Naive B cell (primary cell): ENCODE measurements around the gene EFCAB14. TPM values are rescaled to one million over a fixed set of nuclear protein-coding genes. Genes with fewer than 3 reads are reported as not detected.

Experiments
- ATAC-seq, 2 donors: fragments of 150-1000 bp; cut with Tn5 transposase; 2 replicates each; pipeline ENCODE4 v1.10.0; 2021; ENCODE audit warnings: low read depth in 2 of 2, mild to moderate bottlenecking in 2 of 2, moderate library complexity in 2 of 2
- DNase-seq: peaks from one replicate; pipeline ENCODE4 v3.0.0; 2022
- H3K27ac Mint-ChIP-seq, 6 donors: one replicate each; pipeline ENCODE4 v1.8.0; 2020 to 2022; ENCODE audit warnings: mild to moderate bottlenecking in 6 of 6, mixed read lengths in 6 of 6, moderate library complexity in 5 of 6, inconsistent platforms in 2 of 6
- H3K27me3 Mint-ChIP-seq, 3 donors: one replicate each; pipeline ENCODE4 v1.8.0; 2021 to 2022; ENCODE audit warnings: mixed read lengths in 3 of 3, mild to moderate bottlenecking in 1 of 3
- H3K36me3 Mint-ChIP-seq, 2 donors: one replicate each; pipeline ENCODE4 v1.8.0; 2020 to 2022; ENCODE audit warnings: mixed read lengths in 2 of 2, inconsistent platforms in 1 of 2, mild to moderate bottlenecking in 1 of 2
- H3K4me1 Mint-ChIP-seq, 3 donors: one replicate each; pipeline ENCODE4 v1.8.0; 2020 to 2022; ENCODE audit warnings: mixed read lengths in 3 of 3, inconsistent platforms in 1 of 3, mild to moderate bottlenecking in 1 of 3, moderate library complexity in 1 of 3
- H3K4me3 Mint-ChIP-seq, 8 donors: one replicate each; pipeline ENCODE4 v1.8.0; 2020 to 2022; ENCODE audit warnings: mild to moderate bottlenecking in 8 of 8, mixed read lengths in 8 of 8, moderate library complexity in 8 of 8, inconsistent platforms in 2 of 8
- H3K9me3 Mint-ChIP-seq, 7 donors: one replicate each; pipeline ENCODE4 v1.8.0; 2020 to 2022; ENCODE audit warnings: mixed read lengths in 7 of 7, mild to moderate bottlenecking in 5 of 7, inconsistent platforms in 2 of 7, moderate library complexity in 1 of 7
- polyA plus RNA-seq, 6 donors: library from polyadenylated mRNA; unstranded; fragments of 300-500 nt; fragmentation: Illumina TruSeq; gene quantifications; one replicate each; pipeline ENCODE4 v1.2.3, GENCODE V29; 2021; ENCODE audit warnings: low read depth in 6 of 6

The EFCAB14 gene
- polyA plus RNA-seq, 6 donors from 2014 or later: 70.0 to 114 (median 96.0) TPM

GRCh38 chr1:46642115-46642680, 76.7 kb downstream of the EFCAB14 start:
- no peak overlapping the region for H3K4me3 Mint-ChIP-seq
- H3K27me3 Mint-ChIP-seq: no peaks in the 10 kb centered on the region
- H3K27ac Mint-ChIP-seq: no peak overlapping the region
- H3K36me3 Mint-ChIP-seq: peaks cover 11 to 22% of the 10 kb centered on the region in 2 donors
- no peaks in the 10 kb centered on the region for H3K9me3 Mint-ChIP-seq
- ATAC-seq (no peak), DNase-seq (no peak)
- peaks cover 0 to 4% (median 0%) of the 10 kb centered on the region in 3 donors for H3K4me1 Mint-ChIP-seq

- Mint-ChIP-seq H3K27me3 (no peaks in the 10 kb centered on the region), H3K9me3 (no peaks in the 10 kb centered on the region), H3K27ac (no peak overlapping the region), H3K4me3 (no peak overlapping the region), H3K4me1 (peaks cover 0 to 4% (median 0%) of the 10 kb centered on the region in 3 donors), H3K36me3 (peaks cover 14 to 16% of the 10 kb centered on the region in 2 donors)
- DNase-seq: no peak
- ATAC-seq: no peak
These were observed 79.4 kb downstream of the EFCAB14 start for GRCh38 chr1:46639547-46639946.

GRCh38 chr1:46638921-46639320, 80.0 kb downstream of the EFCAB14 start:
- no peaks in the 10 kb centered on the region for H3K27me3 Mint-ChIP-seq
- H3K4me3 Mint-ChIP-seq: no peak overlapping the region
- no peak for ATAC-seq
- no peak for DNase-seq
- H3K9me3 Mint-ChIP-seq: no peaks in the 10 kb centered on the region
- H3K27ac Mint-ChIP-seq: peak overlapping the region in 1 of 6 donors; percentile 26
- H3K4me1 Mint-ChIP-seq: peaks cover 0 to 4% (median 0%) of the 10 kb centered on the region in 3 donors
- H3K36me3 Mint-ChIP-seq: peaks cover 14 to 16% of the 10 kb centered on the region in 2 donors

GRCh38 chr1:46637444-46638083, 81.3 kb downstream of the EFCAB14 start:
- peaks cover 0 to 4% (median 0%) of the 10 kb centered on the region in 3 donors for H3K4me1 Mint-ChIP-seq
- no peak overlapping the region for H3K4me3 Mint-ChIP-seq
- H3K27ac Mint-ChIP-seq: no peak overlapping the region
- no peaks in the 10 kb centered on the region for H3K9me3 Mint-ChIP-seq
- peaks cover 14 to 18% of the 10 kb centered on the region in 2 donors for H3K36me3 Mint-ChIP-seq
- no peak for ATAC-seq
- no peak for DNase-seq
- H3K27me3 Mint-ChIP-seq: no peaks in the 10 kb centered on the region

GRCh38 chr1:46635205-46635604, 83.7 kb downstream of the EFCAB14 start:
- Mint-ChIP-seq H3K4me1 (no peaks in the 10 kb centered on the region), H3K27me3 (no peaks in the 10 kb centered on the region), H3K36me3 (peaks cover 8 to 9% of the 10 kb centered on the region in 2 donors), H3K27ac (peak overlapping the region in 1 of 6 donors; percentile 47), H3K4me3 (no peak overlapping the region), H3K9me3 (no peaks in the 10 kb centered on the region)
- ATAC-seq (no peak), DNase-seq (no peak)

GRCh38 chr1:46630719-46631118, 88.2 kb downstream of the EFCAB14 start:
- H3K36me3 Mint-ChIP-seq: peaks cover 4 to 8% of the 10 kb centered on the region in 2 donors
- H3K27me3 Mint-ChIP-seq: no peaks in the 10 kb centered on the region
- no peak overlapping the region for H3K4me3 Mint-ChIP-seq
- no peaks in the 10 kb centered on the region for H3K9me3 Mint-ChIP-seq
- no peak for ATAC-seq
- peaks cover 0 to 5% (median 0%) of the 10 kb centered on the region in 3 donors for H3K4me1 Mint-ChIP-seq
- no peak for DNase-seq
- peak overlapping the region in 1 of 6 donors; percentile 20 for H3K27ac Mint-ChIP-seq

Other genes with a start within 250 kb of the EFCAB14 start
- not detected for gene DMBX1, start 229.3 kb downstream of the EFCAB14 start, polyA plus RNA-seq
- gene KNCN, start 167.5 kb downstream of the EFCAB14 start, polyA plus RNA-seq: not detected
- gene MKNK1, start 114.8 kb downstream of the EFCAB14 start, polyA plus RNA-seq: 10 to 100 TPM; 14.2 to 23.8 (median 18.6) TPM
- 10 to 100 TPM in 5 of 6 donors, 1 to 10 TPM in 1; 8.5 to 18.2 (median 13.4) TPM for gene MOB3C, start 102.3 kb downstream of the EFCAB14 start, polyA plus RNA-seq
- gene ATPAF1, start 50.8 kb downstream of the EFCAB14 start, polyA plus RNA-seq: 10 to 100 TPM; 45.0 to 87.6 (median 55.8) TPM
- gene TEX38, start 47.3 kb downstream of the EFCAB14 start, polyA plus RNA-seq: not detected
- gene CYP4B1, start 79.9 kb upstream of the EFCAB14 start, polyA plus RNA-seq: not detected
- not detected for gene CYP4A11, start 222.4 kb upstream of the EFCAB14 start, polyA plus RNA-seq